CD4-positive, alpha-beta T cell (primary cell): ENCODE results near the gene SLC25A33. TPM values are rescaled to one million over a fixed set of nuclear protein-coding genes. Genes with fewer than 3 reads are reported as not detected.

Source experiments
- ATAC-seq: fragments of 200-7000 bp; cut with Tn5 transposase; one replicate; pipeline ENCODE4 v1.10.0; 2022; ENCODE audit warnings: mild to moderate bottlenecking; ENCODE audit not compliant: poor library complexity
- CTCF ChIA-PET: fragments of 350-600 bp; sonication (Branson Sonifier 250); formaldehyde crosslinking; loops from one replicate; lab custom pipeline; 2021; ENCODE audit warnings: antibody characterized with exemption, inconsistent platforms; lab: Charles Lee
- POLR2A ChIA-PET: fragments of 350-600 bp; sonication (Branson Sonifier 250); formaldehyde crosslinking; loops from one replicate; lab custom pipeline; 2021; ENCODE audit warnings: antibody characterized with exemption, inconsistent platforms; lab: Charles Lee
- DNase-seq, 14 experiments: peaks; one replicate each; pipeline ENCODE4 v3.0.0-alpha.2; 2013 to 2020; ENCODE audit warnings: mixed read lengths in 2 of 14
- H3K27ac ChIP-seq, 2 donors: one replicate each; pipeline versions ENCODE4 v1.5.1 to v1.7.0; 2013; ENCODE audit warnings: low read length in 2 of 2, low read depth in 1 of 2, mild to moderate bottlenecking in 1 of 2
- H3K27me3 ChIP-seq, 2 experiments: 1 replicate in 1 of 2; 2 replicates in 1 of 2; pipeline versions ENCODE4 v1.6.1 to v1.7.0; 2013; ENCODE audit warnings: low read length in 2 of 2, control low read depth in 1 of 2, mild to moderate bottlenecking in 1 of 2, moderate library complexity in 1 of 2; ENCODE audit not compliant: insufficient read depth in 2 of 2, control insufficient read depth in 1 of 2
- H3K36me3 ChIP-seq: one replicate; pipeline ENCODE4 v1.6.1; 2013; ENCODE audit warnings: low read length, control low read depth; ENCODE audit not compliant: insufficient read depth
- H3K4me1 ChIP-seq: one replicate; pipeline ENCODE4 v1.6.1; 2013; ENCODE audit warnings: low read length, control low read depth; ENCODE audit not compliant: insufficient read depth
- H3K4me3 ChIP-seq: one replicate; pipeline ENCODE4 v1.5.1; 2013; ENCODE audit warnings: mild to moderate bottlenecking, low read length, moderate library complexity
- H3K9me3 ChIP-seq, 2 experiments: 1 replicate in 1 of 2; 2 replicates in 1 of 2; pipeline versions ENCODE4 v1.6.1 to v1.7.0; 2013; ENCODE audit warnings: low read length in 2 of 2, mild to moderate bottlenecking in 2 of 2, control low read depth in 1 of 2, moderate library complexity in 1 of 2; ENCODE audit not compliant: control insufficient read depth in 1 of 2, insufficient read depth in 1 of 2
- H3K27ac Mint-ChIP-seq: one replicate; pipeline ENCODE4 v1.8.0; 2020; ENCODE audit warnings: mixed read lengths
- H3K27me3 Mint-ChIP-seq: one replicate; pipeline ENCODE4 v1.8.0; 2021; ENCODE audit warnings: mixed read lengths
- H3K36me3 Mint-ChIP-seq: one replicate; pipeline ENCODE4 v1.8.0; 2021; ENCODE audit warnings: low read depth, mixed read lengths
- H3K4me1 Mint-ChIP-seq: one replicate; pipeline ENCODE4 v1.8.0; 2021; ENCODE audit warnings: low read depth, mixed read lengths
- H3K4me3 Mint-ChIP-seq: one replicate; pipeline ENCODE4 v1.8.0; 2020; ENCODE audit warnings: mild to moderate bottlenecking, mixed read lengths
- H3K9me3 Mint-ChIP-seq: one replicate; pipeline ENCODE4 v1.8.0; 2020; ENCODE audit warnings: mixed read lengths
- intact Hi-C, 2 experiments: fragments of 100-400 bp; cut with DNase I in 1 of 2; cut with micrococcal nuclease in 1 of 2; formaldehyde crosslinking; loops; one replicate each; pipeline versions ENCODE4 v1.15.1 to v1.9.0; 2023 to 2025; cut with DNase I, micrococcal nuclease
- total RNA-seq, 174 experiments: library from RNA in 2 of 174; stranded (reverse) in 2 of 174; gene quantifications; one replicate each; pipeline ENCODE4 v1.2.3 and lab custom pipeline; 2021 to 2026
- TF ChIP-seq, protein P1 (sequence below): fragments of 200-600 bp; IDR thresholded peaks from one replicate; pipeline ENCODE4 v1.8.0; 2022; ENCODE audit warnings: antibody characterized with exemption, mild to moderate bottlenecking

SLC25A33 gene
- total RNA-seq, 2 experiments from 2014 or later, result 5.9 to 6.6 TPM

DNA sequence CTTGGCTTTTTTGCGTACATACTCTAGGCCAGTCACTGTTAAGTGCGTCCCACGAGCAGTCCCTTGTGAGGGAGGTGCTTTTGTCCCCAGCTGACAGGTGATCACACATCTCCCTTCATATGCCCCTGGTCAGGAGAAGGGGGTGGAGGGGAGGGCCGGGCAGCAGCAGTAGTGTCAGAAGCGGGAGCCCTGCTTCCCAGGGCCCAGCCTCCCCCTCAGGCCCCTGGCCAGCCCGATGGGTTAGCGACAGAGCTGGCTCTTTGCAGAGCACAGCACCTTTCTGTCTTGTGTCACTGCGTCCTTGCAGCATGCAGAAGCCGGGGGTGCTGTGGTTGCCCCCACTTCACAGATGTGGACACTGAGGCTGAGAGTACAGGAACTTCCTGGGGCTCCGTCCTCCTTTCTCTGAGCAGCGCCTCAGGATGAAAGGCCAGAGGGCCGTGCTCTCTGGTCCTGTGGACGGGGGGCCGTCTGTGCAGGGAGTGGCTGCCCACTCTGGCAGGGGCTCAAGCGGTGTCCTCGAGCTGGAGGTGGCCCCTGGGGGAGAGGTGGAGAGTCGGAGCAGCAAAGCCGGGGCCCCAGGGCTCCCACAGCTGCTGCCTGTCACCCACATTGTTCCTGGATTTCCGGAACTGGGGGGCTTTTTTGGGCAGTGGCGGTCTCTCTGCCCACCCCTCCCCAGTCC is 55.3 kb downstream of the SLC25A33 start:
- H3K36me3 ChIP-seq, result peaks cover 14% of the 10 kb centered on the region
- no peaks in the 10 kb centered on the region for H3K27me3 ChIP-seq
- H3K9me3 ChIP-seq, result no peaks in the 10 kb centered on the region
- Mint-ChIP-seq H3K9me3 (no peaks in the 10 kb centered on the region), H3K27ac (no peak overlapping the region), H3K4me1 (peaks cover 26% of the 10 kb centered on the region), H3K36me3 (no peaks in the 10 kb centered on the region), H3K4me3 (no peak overlapping the region), H3K27me3 (no peaks in the 10 kb centered on the region)
- H3K27ac ChIP-seq, result no peak overlapping the region
- TF ChIP-seq, protein P1, sequence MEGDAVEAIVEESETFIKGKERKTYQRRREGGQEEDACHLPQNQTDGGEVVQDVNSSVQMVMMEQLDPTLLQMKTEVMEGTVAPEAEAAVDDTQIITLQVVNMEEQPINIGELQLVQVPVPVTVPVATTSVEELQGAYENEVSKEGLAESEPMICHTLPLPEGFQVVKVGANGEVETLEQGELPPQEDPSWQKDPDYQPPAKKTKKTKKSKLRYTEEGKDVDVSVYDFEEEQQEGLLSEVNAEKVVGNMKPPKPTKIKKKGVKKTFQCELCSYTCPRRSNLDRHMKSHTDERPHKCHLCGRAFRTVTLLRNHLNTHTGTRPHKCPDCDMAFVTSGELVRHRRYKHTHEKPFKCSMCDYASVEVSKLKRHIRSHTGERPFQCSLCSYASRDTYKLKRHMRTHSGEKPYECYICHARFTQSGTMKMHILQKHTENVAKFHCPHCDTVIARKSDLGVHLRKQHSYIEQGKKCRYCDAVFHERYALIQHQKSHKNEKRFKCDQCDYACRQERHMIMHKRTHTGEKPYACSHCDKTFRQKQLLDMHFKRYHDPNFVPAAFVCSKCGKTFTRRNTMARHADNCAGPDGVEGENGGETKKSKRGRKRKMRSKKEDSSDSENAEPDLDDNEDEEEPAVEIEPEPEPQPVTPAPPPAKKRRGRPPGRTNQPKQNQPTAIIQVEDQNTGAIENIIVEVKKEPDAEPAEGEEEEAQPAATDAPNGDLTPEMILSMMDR, result no peak
- H3K4me3 ChIP-seq, result no peak overlapping the region
- ChIA-PET CTCF (no interaction called here), POLR2A (no interaction called here)
- ATAC-seq (no peak), DNase-seq (no peak)
- H3K4me1 ChIP-seq, result peaks cover 33% of the 10 kb centered on the region
- intact Hi-C loops, result no loop called here

GRCh38 chr1:9595156-9595967 is 56.1 kb downstream of the SLC25A33 start:
- no peaks in the 10 kb centered on the region for H3K27me3 ChIP-seq
- Mint-ChIP-seq H3K9me3 (no peaks in the 10 kb centered on the region), H3K4me3 (no peak overlapping the region), H3K36me3 (no peaks in the 10 kb centered on the region), H3K4me1 (peaks cover 21% of the 10 kb centered on the region), H3K27me3 (no peaks in the 10 kb centered on the region), H3K27ac (no peak overlapping the region)
- ATAC-seq (no peak), DNase-seq (no peak)
- H3K9me3 ChIP-seq, result no peaks in the 10 kb centered on the region
- no peak overlapping the region for H3K27ac ChIP-seq
- peaks cover 26% of the 10 kb centered on the region for H3K4me1 ChIP-seq
- POLR2A ChIA-PET, result no interaction called here
- peaks cover 14% of the 10 kb centered on the region for H3K36me3 ChIP-seq
- H3K4me3 ChIP-seq, result no peak overlapping the region
- intact Hi-C loops, result no loop called here
- TF ChIP-seq, protein P1, result no peak
- CTCF ChIA-PET, result no interaction called here

DNA sequence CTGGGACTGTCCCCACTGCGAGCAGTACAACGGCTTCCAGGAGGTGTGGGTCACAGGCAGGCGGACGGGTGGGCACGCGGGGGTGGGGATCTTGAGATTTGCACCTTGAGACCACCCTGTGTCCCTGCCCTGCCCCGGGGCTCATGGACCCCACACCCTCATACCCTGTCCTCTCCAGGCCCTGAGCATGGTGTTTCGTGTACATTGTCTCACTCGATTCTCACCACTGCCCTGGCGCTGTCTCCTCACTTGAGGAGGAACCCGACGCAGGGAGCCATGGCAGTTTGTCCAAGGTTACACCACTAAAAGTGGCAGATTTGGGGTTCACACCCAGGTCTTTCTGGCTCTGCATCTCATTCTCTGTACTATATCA is 56.7 kb downstream of the SLC25A33 start:
- peaks cover 21% of the 10 kb centered on the region for H3K4me1 ChIP-seq
- no peaks in the 10 kb centered on the region for H3K9me3 Mint-ChIP-seq
- no peaks in the 10 kb centered on the region for H3K36me3 Mint-ChIP-seq
- H3K4me1 Mint-ChIP-seq, result peaks cover 15% of the 10 kb centered on the region
- no peak overlapping the region for H3K27ac Mint-ChIP-seq
- peaks cover 15% of the 10 kb centered on the region for H3K36me3 ChIP-seq
- intact Hi-C loops, result no loop called here
- no peaks in the 10 kb centered on the region for H3K9me3 ChIP-seq
- ChIA-PET POLR2A (no interaction called here), CTCF (no interaction called here)
- ATAC-seq (no peak), DNase-seq (no peak)
- H3K27ac ChIP-seq, result no peak overlapping the region
- TF ChIP-seq, protein P1, result no peak
- H3K4me3 ChIP-seq, result no peak overlapping the region
- no peaks in the 10 kb centered on the region for H3K27me3 Mint-ChIP-seq
- no peaks in the 10 kb centered on the region for H3K27me3 ChIP-seq
- no peak overlapping the region for H3K4me3 Mint-ChIP-seq
